Measurements from ENCODE around the gene PPP1R15A. TPM values are rescaled to one million over a fixed set of nuclear protein-coding genes. Genes with fewer than 3 reads are reported as not detected.
"Not testable (repeated sequence)": the region's sequence is repeated elsewhere in the genome, so short reads cannot be mapped to it uniquely, and the experiment has no call there.

The PPP1R15A gene
- total RNA-seq, 1 donor from 2014 or later, result 42.7 TPM

DNA sequence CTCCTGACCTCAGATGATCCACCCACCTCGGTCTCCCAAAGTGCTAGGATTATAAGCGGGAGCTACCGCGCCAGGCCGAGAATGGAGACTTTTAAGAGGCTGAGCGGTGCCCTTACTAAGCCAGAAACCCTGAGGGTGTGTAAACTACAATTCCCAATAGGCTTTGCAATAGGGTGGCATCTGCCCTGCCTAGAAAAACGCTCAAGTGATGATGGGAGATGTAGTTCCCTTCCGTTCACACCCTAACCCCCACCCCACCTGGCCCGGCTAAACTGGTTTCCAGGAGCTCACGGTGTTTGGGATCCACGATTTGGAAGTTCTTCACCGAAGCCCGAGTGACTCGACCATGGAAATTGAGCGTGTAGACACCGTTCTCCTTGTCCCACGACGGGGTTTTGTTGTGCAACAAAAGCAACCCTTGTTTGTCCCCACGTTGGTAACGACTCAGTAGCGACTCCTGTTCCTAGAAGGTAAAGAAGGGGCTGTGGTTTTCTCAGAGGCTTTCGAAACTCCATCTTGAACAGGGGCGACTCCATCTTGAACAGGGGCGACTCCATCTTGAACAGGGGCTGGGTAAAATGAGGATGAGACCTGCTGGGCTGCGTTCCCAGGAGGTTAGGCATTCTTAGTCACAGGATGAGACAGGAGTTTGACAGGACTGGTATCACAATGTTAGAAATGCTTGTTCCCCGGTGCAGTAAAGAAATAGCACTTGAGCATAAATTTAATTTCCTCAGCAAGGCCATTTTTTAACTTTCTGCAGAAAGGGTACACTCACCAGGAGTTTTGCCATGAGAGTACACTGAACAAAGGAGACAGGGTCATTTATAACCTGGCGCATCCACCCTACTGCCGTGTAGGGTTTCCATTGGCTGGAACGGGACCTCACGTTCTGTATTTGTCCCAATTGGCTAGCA, 9.8 kb downstream of the PPP1R15A start:
- DNase-seq (ENCODE audit: low spot score), result no peak

DNA sequence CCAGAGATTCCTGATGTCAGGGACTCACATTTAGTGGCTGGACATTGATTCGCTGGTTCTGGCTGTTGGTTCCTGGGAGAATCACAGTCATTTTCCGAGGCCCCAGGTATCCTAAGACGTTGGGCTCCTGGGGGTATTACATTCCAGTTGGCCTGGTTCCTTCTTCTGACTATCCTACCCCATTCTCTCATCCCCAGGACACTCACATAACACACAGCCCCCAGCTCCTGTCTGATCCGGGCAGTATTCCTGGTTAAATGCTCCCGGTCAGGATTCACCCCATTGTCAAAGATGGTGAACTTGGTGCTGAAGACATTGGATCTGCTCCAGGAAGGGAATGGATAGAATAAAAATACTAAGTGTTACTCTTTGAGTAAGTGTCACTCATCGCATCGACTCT, 11.5 kb downstream of the PPP1R15A start:
- no peak for DNase-seq (ENCODE audit: low spot score)

DNA sequence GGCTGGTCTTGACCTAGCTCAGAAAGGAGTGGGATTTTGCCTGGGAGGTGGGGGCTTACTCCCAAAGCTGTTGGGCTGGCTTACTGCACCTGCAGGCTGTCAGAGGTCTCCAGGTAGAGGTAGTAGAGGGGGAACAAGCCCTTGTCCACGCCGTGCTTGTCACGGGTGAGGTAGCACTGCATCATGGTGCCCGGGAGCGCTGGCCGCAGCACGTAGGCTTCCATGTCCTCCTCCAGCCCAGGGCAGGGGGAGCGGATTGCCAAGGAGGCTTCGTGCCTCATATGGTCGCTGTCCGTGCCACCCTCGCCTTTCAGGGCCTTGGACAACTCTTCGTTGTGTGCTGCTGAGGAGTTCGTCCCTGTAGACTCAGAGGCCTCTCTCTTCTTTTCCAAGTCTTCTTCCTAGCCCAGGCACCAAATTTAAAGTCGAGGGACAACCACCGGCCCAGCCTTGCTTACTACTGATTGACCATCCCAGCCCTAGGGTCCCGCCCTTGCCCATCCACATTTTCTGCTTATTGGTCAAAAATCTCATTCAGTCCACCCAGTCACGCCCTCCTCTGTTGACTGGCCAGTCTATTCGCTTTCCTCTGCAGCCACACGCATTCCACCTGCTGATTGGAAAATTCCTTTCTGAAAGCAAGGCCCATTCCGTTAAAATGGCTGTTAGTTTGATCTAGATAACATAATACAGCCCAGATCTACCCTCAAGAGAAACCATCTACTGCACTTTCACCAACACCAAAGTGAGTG, 15.8 kb downstream of the PPP1R15A start:
- no peak for DNase-seq (ENCODE audit: low spot score)

DNA sequence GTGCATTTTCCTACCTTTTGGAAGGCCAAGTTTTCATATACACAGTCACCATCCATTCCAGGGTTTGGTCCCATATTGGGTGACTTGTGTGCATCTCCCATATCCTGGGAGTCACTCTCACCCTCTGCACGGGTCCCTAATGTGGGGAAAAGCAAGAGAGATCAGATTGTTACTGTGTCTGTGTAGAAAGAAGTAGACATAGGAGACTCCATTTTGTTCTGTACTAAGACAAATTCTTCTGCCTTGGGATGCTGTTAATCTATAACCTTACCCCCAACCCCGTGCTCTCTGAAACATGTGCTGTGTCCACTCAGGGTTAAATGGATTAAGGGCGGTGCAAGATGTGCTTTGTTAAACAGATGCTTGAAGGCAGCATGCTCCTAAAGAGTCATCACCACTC, 17.3 kb downstream of the PPP1R15A start:
- not testable (repeated sequence) for DNase-seq (ENCODE audit: low spot score)

DNA sequence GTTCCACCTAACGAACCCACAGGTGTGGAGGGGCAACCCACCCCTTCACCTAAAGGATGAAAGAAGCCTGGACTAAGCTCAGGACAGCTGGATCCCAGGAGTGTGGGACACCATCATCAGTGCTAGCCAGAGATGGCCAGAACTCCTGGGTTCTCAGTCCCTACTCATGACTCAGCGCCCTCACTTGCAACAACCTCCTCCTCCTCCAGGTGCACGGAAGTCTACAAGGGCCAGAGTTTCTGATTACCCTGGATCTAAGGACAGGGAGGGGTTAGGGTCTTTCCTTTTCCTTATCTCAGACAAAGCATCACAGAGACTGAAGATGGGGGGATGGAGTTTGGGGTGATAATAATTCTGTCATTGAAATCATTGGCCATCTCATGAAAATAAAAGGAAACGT, 18.3 kb downstream of the PPP1R15A start:
- no peak for DNase-seq (ENCODE audit: low spot score)

DNA sequence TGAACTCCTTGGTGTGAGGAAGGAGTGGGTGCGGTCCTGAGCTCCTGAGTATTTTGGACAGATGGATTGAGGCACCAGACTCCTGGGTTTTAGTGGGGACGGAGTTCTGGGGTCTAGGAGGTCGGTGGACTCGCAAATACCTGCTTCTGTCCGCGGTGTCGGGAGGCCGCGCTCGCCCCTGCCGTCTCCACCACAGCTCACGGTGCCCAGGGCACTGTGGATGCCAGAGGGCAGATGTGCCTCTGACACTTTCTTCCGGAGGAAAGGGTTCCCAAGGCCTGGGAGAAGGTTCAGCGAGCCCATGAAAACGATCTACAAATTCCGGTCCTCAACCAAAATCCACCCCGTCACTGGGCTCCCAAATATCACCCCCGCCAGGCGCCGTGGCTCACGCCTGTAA, 23.0 kb downstream of the PPP1R15A start:
- DNase-seq (ENCODE audit: low spot score), result no peak

DNA sequence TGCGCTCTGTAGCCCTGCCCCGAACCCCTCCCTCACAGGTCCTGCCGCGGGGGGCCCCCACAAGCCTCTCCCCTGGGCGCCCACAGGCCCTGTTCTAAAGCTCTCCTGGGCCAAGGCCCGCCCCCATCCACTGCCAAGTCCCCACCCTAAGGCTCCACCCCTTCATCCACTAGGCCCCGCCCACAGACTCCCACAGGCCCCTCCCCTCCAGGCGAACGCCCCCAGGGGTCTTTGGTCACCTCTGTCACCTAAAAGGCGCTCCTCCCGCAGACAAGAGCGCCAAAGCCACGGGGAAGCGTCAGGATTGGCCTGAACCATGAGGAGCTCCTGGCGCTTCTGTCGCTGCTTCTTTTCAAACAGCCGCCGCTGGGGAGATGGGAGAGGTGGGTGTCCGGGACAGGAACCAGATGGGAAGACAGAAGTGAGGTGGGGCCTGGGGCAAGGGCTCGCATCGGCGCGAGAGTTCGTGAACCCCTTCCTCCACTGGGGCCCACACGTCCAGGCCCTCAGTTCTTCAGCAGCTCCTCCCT, 24.0 kb downstream of the PPP1R15A start:
- DNase-seq (ENCODE audit: low spot score), result no peak

DNA sequence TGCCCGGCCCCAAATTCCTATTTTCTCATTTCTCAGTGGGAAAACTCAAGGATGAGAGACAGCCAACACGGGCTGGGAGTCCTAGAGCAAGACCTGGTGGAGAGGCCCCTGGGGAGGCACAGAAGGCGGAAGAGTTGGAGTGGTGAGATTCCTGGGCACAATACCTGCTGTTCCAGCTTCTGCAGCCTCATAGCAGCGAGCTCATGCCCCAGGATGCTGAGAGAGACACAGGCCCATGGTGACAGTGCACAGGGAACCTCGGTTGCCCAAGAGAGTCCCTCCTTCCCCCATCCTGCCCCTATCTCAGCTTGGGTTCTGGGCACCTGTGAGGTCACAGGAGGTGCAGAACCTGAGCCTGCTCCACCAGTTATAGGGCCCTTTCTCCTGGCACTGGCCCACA, 25.0 kb downstream of the PPP1R15A start:
- DNase-seq (ENCODE audit: low spot score), result no peak

DNA sequence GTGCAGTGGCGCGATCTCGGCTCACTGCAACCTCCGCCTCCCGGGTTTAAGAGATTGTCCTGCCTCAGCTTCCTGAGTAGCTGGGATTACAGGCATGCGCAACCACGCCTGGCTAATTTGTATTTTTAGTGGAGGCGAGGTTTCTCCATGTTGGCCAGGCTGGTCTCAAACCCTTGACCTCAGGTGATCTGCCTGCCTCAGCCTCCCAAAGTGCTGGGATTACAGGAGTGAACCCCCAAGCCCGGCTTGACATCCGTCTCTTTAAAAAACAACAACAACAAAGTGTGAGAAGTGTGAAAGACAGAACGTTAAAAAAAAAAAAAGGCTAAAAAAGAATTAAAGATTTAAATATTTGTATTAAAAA, 27.1 kb downstream of the PPP1R15A start:
- DNase-seq (ENCODE audit: low spot score), result not testable (repeated sequence)

DNA sequence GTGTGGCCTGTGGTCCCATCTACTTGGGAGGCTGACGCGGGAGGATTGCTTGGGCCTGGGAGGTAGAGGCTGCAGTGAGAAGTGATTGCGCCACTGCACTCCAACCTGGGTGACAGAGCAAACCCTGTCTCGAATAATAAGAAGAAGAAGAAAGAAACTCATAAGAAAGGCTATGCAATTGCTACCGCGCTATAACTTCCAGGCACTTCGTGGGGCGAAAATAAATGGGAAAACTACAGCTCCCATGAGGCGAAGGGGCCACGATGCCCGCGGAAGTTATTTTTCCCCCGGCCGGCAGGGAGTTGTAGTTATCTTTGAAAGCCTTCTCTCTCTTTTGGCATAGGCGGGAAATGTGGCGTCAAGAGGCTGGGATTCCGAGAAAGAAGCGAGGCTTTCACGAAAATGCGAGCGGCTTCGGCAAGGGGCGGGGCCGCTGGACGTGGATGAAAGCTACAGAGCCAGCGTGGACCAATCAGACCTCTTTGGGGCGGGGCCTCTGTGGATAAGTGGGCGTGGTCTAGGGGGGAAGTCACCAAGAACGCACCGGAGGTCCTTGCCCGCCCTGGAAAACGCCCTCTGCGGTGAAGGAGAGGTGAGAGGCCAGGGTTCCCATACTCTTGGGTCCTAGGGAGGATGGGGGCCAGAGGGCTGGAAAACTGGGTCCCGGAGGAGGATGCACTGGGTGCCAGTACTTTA, 27.7 kb downstream of the PPP1R15A start, which contains the start of gene NUCB1:
Gene NUCB1 (plus strand): TSS at position 532 of the 696 bp plus-strand sequence. CDS start 485 bp downstream, outside the sequence.
- DNase-seq (ENCODE audit: low spot score), result peak; percentile 99

DNA sequence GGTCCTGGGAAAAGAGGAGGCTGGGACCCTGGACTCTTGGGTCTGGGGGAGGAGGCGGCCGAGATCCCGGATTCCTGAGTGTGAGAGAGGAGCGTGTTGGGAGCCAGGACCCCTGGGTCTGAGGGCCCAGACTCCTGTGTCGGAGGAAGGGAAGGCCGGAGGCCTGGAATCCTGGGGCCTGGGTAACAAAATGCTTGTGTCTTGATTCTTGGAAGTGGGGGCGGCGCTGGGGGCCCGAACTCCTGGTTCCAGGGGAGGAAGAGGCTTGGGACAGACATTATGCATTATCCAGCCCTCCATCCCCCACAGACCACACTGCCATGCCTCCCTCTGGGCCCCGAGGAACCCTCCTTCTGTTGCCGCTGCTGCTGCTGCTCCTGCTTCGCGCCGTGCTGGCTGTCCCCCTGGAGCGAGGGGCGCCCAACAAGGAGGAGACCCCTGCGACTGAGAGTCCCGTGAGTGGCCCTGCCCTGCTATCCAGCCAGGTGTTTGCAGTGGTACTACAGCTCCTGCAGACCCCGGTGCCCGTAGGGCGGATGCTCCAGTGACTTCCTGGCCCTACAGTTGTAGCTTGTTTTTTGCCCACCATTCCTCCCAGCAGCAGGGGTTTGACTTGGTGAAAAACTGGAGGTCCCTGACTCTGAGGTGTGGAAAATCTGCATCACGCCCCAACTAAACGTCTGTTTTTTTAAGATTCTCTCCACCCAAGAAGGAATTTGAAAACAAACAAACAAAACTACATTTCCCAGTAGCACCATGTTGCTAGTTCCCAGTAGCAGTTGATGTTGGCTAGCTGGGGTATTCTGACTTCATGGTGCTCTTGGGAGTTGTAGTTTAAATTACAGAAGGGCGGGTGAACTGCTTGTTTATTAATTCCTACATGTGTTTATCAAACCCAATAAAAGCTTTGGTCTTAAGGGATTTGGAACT, 28.5 kb downstream of the PPP1R15A start:
- DNase-seq (ENCODE audit: low spot score), result no peak

DNA sequence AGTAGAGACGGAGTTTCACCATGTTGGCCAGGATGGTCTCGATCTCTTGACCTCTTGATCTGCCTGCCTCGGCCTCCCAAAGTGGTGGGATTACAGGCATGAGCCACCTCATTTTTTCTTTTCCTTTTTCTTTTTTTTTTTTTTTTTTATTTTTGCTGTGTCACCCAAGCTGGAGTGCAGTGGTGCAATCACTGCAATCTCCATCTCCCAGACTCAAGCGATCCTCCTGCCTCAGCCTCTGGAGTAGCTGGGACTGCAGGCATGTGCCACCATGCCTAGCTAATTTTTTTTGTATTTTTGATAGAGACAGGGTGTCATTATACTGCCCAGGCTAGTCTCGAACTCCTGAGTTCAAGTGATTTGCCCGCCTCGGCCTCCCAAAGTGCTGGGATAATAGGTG, 30.1 kb downstream of the PPP1R15A start:
- not testable (repeated sequence) for DNase-seq (ENCODE audit: low spot score)

DNA sequence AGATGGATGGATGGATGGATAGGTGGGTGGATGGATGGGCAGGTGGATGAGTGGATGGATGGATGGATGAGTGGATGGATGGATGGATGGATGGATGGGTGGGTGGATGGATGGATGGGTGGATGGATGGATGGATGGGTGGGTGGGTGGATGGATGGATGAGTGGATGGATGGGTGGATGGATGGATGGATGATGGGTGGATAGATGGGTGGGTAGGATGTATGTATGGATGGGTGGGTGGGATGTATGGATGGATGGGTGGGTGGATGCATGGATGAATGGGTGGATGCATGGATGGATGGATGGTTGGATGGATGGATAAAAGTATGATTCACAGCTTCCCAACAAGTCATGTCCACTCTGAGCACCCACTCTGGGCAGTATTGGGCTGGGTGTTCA, 31.6 kb downstream of the PPP1R15A start:
- DNase-seq (ENCODE audit: low spot score), result not testable (repeated sequence)

DNA sequence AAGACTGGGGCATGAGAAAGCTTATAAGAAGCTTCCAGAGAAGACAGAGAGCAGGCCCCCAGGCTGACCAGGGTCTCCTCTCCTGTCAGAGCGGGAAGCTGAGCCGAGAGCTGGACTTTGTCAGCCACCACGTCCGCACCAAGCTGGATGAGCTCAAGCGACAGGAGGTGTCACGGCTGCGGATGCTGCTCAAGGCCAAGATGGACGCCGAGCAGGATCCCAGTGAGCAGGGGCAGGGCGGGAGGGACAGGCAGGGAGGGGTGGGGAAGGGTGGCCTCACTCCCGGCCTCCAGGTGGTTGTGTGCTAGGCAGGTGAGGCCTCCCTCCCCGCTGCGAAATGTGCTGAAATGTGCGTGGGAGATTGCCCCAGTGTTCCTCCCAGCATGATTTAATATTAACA, 33.4 kb downstream of the PPP1R15A start:
- DNase-seq (ENCODE audit: low spot score), result no peak

DNA sequence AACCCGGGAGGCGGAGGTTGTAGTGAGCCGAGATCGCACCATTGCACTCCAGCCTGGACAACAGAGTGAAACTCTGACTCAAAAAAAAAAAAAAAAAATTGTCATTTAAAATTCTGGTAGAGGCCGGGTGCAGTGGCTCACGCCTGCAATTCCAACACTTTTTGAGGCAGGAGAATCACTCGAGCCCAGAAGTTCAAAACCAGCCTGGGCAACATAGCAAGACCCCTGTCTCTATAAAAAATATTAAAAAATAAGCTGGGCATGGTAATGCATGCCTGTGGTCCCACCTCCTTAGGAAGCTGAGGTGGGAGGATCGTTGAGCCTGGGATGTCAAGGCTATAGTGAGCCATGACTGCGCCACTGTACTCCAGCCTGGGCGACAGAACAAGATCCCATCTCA, 34.1 kb downstream of the PPP1R15A start:
- DNase-seq (ENCODE audit: low spot score), result no peak

DNA sequence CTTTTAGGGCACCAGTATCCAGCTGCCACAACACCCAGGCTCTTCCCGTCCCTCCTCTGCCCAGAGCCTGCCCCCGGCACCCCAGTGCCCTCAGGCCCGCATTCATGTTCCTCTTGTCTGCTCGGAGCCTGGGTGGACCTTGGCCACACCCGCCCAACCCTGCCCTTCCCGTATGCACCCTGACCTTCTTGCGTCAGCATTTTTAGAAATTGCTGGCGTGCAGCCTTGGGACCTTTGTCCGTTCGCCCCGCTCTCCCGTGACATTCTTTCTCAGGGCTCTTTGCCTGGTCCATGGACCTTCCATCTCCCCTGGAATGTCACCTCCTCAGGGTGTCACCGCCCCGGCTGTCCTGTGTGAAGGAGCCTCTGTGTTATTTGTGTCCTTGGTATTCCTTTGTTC, 35.5 kb downstream of the PPP1R15A start:
- peak; percentile 20 for DNase-seq (ENCODE audit: low spot score)

DNA sequence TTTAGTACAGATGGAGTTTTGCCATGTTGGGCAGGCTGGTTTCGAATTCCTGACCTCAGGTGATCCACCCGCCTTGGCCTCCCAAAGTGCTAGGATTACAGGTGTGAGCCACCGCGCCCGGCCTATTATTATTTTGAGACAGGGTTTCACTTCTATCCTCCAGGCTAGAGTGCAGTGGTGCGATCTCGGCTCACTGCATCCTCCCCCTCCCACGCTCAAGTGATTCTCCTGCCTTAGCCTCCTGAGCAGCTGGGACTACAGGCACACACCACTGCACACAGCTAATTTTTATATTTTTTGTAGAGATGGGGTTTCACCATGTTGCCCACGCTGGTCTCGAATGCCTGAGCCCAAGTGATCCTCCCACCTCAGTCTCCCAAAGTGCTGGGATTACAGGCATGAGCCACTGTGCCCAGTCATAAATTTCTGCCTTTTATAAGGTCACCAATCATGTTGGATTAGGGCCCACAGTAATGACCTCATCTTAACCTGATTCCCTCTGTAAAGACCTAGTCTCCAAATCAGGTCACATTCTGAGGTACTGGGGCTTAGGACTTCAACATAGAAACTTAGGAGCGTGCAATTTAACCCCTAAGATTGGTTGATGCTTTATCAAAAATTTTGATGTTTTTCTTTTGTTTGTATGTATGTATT, 37.3 kb downstream of the PPP1R15A start:
- DNase-seq (ENCODE audit: low spot score), result not testable (repeated sequence)

DNA sequence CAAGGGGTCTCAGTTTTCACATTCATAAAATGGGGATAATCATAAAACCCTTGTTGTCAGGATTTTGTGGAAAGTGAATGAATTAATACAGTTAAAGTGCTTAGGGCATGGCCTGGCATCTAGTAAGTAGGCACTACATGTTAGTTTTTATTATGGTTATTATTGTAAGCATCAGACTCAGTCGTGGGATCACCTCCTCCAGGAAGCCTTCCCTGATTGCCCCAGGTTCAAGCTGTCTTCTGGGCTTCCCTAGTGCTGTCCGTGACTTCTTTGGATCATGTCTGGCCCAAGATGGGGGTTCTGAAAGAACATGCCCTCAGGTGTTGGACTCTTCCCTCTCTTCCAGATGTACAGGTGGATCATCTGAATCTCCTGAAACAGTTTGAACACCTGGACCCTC, 38.6 kb downstream of the PPP1R15A start:
- DNase-seq (ENCODE audit: low spot score), result no peak

DNA sequence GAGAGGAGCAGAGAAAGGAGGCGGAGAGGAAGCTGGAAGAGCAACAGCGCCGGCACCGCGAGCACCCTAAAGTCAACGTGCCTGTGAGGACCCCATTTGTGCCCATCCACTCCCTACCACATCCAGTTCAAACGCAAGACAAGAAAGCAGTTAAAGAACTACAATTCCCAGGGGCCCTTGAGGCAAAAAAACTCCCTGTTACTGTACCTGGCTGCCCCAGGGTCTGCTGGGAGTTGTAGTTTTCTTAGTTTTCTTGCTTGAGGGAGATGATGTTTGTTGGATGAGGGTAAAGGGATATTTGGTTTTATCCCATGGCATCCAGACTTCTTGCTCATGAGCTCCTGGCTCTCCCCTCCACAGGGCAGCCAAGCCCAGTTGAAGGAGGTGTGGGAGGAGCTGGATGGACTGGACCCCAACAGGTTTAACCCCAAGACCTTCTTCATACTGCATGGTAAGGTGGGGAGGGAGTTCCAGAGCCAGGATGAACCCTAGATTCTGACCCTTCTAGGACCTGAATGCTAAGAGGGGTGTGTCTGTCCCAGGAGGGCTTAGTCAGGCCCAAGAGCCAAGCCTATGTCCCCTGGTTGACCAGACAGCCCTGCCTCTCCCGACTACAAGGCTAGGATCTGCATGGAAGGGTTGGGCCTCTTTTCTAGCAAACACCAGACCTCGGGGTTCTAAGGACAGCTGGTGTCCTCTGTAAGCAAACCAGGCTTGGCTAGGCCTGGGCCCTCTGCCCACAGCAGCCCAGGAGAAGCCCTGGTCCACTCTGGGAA, 41.1 kb downstream of the PPP1R15A start:
- no peak for DNase-seq (ENCODE audit: low spot score)

DNA sequence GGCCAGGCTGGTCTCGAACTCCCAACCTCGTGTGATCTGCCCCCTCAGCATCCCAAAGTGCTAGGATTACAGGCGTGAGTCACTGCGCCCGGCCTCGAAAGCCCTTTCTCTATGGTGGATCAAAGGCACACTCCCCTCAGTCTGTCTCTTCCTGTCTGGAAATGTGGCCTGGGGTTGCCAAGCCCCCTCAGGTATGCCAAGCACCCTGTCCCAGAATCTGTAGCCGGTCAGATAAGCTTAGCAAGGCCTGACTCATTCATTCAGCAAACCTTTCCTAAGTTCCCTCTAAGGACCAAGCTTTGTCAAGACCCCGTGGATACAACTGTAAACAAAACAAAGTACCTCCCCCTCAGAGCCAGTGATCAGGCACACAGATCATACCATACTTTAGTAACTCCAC, 42.0 kb downstream of the PPP1R15A start:
- no peak for DNase-seq (ENCODE audit: low spot score)
